Spleen (tissue), 11 donors: Measurements from ENCODE around the gene LRIG3. TPM values are rescaled to one million over a fixed set of nuclear protein-coding genes. Genes with fewer than 3 reads are reported as not detected.

Source experiments
- DNase-seq: peaks from one replicate; pipeline ENCODE4 v3.0.0-alpha.2; 2020
- H3K27ac ChIP-seq, 8 donors: fragments of 200-600 bp; sonication (generic) in 7 of 8; 1 replicate in 4 of 8; 2 replicates in 4 of 8; pipeline versions ENCODE4 v1.5.0 to v1.8.0; 2016 to 2021; ENCODE audit warnings: inconsistent platforms in 4 of 8, mild to moderate bottlenecking in 4 of 8, moderate library complexity in 1 of 8
- H3K27me3 ChIP-seq, 7 donors: fragments of 200-600 bp; sonication (generic) in 6 of 7; replicated peaks in 1 of 7; 1 replicate in 4 of 7; 2 replicates in 3 of 7; pipeline versions ENCODE4 v1.5.0 to v1.8.0; 2016 to 2021; ENCODE audit warnings: inconsistent platforms in 3 of 7, mild to moderate bottlenecking in 1 of 7
- H3K36me3 ChIP-seq, 6 donors: fragments of 200-600 bp; sonication (generic) in 5 of 6; 1 replicate in 4 of 6; 2 replicates in 2 of 6; pipeline versions ENCODE4 v1.5.0 to v1.8.0; 2016 to 2021; ENCODE audit warnings: inconsistent platforms in 2 of 6
- H3K4me1 ChIP-seq, 6 donors: fragments of 200-600 bp; sonication (generic) in 5 of 6; 1 replicate in 3 of 6; 2 replicates in 3 of 6; pipeline versions ENCODE4 v1.5.0 to v1.8.0; 2016 to 2021; ENCODE audit warnings: inconsistent platforms in 3 of 6
- H3K4me3 ChIP-seq, 8 donors: fragments of 200-600 bp; sonication (generic) in 7 of 8; 1 replicate in 4 of 8; 2 replicates in 4 of 8; pipeline versions ENCODE4 v1.5.0 to v1.8.0; 2016 to 2021; ENCODE audit warnings: inconsistent platforms in 4 of 8, mild to moderate bottlenecking in 4 of 8, moderate library complexity in 2 of 8
- H3K9me3 ChIP-seq, 8 donors: fragments of 200-600 bp; sonication (generic) in 7 of 8; 1 replicate in 4 of 8; 2 replicates in 4 of 8; pipeline versions ENCODE4 v1.5.0 to v1.8.0; 2016 to 2021; ENCODE audit warnings: inconsistent platforms in 4 of 8
- POLR2A ChIP-seq, 3 donors: fragments of 450-650 bp; IDR thresholded peaks; one replicate each; pipeline ENCODE4 v1.5.1; 2017; ENCODE audit warnings: antibody characterized with exemption in 3 of 3, mild to moderate bottlenecking in 1 of 3
- POLR2AphosphoS5 ChIP-seq, 3 donors: sonication (generic); formaldehyde crosslinking; IDR thresholded peaks; one replicate each; pipeline ENCODE4 v1.5.1; 2017; ENCODE audit warnings: antibody characterized with exemption in 3 of 3
- WGBS, 5 donors: extraction: QIAGEN DNeasy Blood & Tissue Kit in 3 of 5; methylation state at CpG; one replicate each; pipeline versions ENCODE4 v1.1.5 to v1.1.7; 2013 to 2018; 5-methylcytosine and 5-hydroxymethylcytosine counted together
- intact Hi-C: fragments of 100-400 bp; cut with DNase I; formaldehyde crosslinking; loops from one replicate; pipeline ENCODE4 v1.15.0; 2023; ENCODE audit warnings: low total_unique reads
- polyA plus RNA-seq, 3 donors: library from polyadenylated mRNA; stranded (reverse); fragments of 200-250 nt; gene quantifications; one replicate each; pipeline ENCODE4 v1.2.1, GENCODE V29; 2013
- total RNA-seq, 7 donors: library from RNA; depleted of rRNA in 3 of 7; stranded (reverse); fragments of >200 nt in 3 of 7; fragmentation: NEBNext Ultra II Directional in 4 of 7; extraction: Animal tissue kit (Norgen Biotek cat#: 25700) in 4 of 7; gene quantifications; one replicate each; pipeline versions ENCODE4 v1.1.0 to v1.2.1, GENCODE V29; 2016 to 2021
- TF ChIP-seq, protein P1 (sequence below), 11 experiments: fragments of 200-600 bp in 7 of 11; fragments of 450-650 bp in 4 of 11; sonication (generic) in 4 of 11; IDR thresholded peaks in 8 of 11; conservative IDR thresholded peaks in 3 of 11; 1 replicate in 7 of 11; 2 replicates in 4 of 11; pipeline versions ENCODE4 v1.4.0 to v1.8.0; 2016 to 2021; ENCODE audit warnings: antibody characterized with exemption in 11 of 11, inconsistent platforms in 4 of 11, mild to moderate bottlenecking in 1 of 11
- donor health status: healthy with polysubstance abuse.
- donor health status: DM: no; HTN: no; CAD: no; lungs with moderate emphysema.
- donor health status: DM: no; HTN: no; CAD: no.
- donor health status: Bipolar disorder and iron deficiency.
- donor health status: healthy.
- donor health status: DM: no; HTN: no; CAD: no.
- donor health status: DM: yes; HTN: yes; CAD: no.

The LRIG3 gene
- total and polyA plus RNA-seq, 10 donors = 1.3 to 110 (median 23.7) TPM

DNA sequence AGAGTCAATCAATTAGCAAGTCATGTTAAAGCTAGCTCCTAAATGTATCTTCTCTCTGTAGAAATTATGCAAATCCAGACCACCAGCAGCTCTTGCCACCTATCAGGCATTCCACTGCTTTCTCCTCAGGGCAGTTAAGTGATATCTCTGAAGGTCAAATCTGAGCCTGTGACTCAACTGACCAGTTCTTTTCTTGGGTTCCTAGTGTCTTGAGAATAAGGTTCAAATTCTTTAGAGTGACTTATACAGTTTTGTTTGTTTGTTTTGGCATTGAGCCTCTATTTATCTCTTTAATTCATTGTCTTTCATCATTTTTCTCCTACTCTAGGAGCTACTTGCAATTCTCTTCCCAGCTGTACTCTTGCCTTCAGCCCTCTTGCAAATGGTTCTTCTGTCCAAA, 2.5 kb upstream of the LRIG3 start:
- peaks cover 0 to 29% (median 11%) of the 10 kb centered on the region in 6 donors for H3K4me1 ChIP-seq
- H3K4me3 ChIP-seq = no peak overlapping the region
- TF ChIP-seq, protein P1, sequence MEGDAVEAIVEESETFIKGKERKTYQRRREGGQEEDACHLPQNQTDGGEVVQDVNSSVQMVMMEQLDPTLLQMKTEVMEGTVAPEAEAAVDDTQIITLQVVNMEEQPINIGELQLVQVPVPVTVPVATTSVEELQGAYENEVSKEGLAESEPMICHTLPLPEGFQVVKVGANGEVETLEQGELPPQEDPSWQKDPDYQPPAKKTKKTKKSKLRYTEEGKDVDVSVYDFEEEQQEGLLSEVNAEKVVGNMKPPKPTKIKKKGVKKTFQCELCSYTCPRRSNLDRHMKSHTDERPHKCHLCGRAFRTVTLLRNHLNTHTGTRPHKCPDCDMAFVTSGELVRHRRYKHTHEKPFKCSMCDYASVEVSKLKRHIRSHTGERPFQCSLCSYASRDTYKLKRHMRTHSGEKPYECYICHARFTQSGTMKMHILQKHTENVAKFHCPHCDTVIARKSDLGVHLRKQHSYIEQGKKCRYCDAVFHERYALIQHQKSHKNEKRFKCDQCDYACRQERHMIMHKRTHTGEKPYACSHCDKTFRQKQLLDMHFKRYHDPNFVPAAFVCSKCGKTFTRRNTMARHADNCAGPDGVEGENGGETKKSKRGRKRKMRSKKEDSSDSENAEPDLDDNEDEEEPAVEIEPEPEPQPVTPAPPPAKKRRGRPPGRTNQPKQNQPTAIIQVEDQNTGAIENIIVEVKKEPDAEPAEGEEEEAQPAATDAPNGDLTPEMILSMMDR (IDR thresholded peaks at IDR 0.05 in 8 of 11, conservative IDR thresholded peaks at IDR 0.05 in 3 of 11) = no peak
- no peak for TF ChIP-seq POLR2A (IDR thresholded peaks at IDR 0.05)
- TF ChIP-seq POLR2AphosphoS5 (IDR thresholded peaks at IDR 0.05) = no peak
- intact Hi-C loops = no loop called here
- H3K36me3 ChIP-seq = no peaks in the 10 kb centered on the region
- DNase-seq = no peak
- no peaks in the 10 kb centered on the region for H3K9me3 ChIP-seq
- H3K27ac ChIP-seq = no peak overlapping the region
- peaks cover 0 to 35% (median 12%) of the 10 kb centered on the region in 7 donors for H3K27me3 ChIP-seq

DNA sequence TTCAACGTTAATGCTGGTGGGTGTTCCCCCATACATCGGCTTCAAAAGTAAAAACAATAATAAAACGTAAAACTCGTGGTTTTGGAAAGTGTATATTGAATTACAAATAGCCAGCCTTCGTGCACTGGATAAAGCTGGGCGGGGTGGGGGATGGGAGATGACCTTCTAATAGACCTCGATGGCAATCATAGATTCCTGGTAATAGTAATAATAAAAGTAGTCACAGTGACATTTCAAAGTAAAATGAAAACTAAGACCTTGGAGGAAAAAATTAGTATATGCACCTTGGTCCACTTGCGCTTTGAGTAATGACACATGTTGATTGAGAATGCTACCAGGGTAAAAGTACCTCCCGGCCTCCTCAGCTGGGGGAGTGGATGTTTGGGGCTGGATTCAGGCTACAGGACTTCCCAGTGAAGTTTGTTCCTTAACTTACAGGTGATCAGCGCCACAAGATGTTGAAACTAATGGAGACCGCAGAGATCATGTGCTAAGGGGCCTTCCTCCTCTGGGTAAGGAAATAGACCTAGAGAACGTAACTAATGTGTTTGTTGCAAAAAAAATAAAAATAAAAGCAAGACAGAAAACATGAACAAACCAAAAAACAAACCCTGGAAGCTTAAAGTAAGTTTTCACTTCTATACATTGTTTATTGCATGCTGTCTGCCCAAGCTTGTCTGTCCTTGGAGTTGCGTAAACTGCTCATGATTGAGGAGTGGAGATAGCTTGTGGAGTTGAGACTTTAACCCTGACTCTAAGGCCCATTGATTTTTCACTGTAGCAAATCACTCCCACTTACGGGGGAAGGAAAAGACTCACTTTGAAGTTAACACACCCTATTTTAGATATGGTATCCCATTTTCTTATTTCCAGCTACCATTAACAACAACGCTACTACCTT, 907 bp upstream of the LRIG3 start:
- Histone ChIP-seq H3K4me1 (peaks cover 0 to 33% (median 11%) of the 10 kb centered on the region in 6 donors), H3K27ac (peak overlapping the region in 7 of 8 donors; percentile 75 to 93 (median 87)), H3K4me3 (peak overlapping the region in 4 of 8 donors; percentile 40 to 81 (median 70)), H3K27me3 (peaks cover 0 to 35% (median 12%) of the 10 kb centered on the region in 7 donors), H3K36me3 (no peaks in the 10 kb centered on the region), H3K9me3 (no peaks in the 10 kb centered on the region)
- intact Hi-C loops = no loop called here
- TF ChIP-seq POLR2AphosphoS5 (IDR thresholded peaks at IDR 0.05) = no peak
- TF ChIP-seq, protein P1 (IDR thresholded peaks at IDR 0.05 in 8 of 11, conservative IDR thresholded peaks at IDR 0.05 in 3 of 11) = no peak
- no peak for TF ChIP-seq POLR2A (IDR thresholded peaks at IDR 0.05)
- DNase-seq = no peak
- 46 to 50% (median 48%) methylated on average over 15 of the region's 15 CpGs for WGBS, 5 donors

DNA sequence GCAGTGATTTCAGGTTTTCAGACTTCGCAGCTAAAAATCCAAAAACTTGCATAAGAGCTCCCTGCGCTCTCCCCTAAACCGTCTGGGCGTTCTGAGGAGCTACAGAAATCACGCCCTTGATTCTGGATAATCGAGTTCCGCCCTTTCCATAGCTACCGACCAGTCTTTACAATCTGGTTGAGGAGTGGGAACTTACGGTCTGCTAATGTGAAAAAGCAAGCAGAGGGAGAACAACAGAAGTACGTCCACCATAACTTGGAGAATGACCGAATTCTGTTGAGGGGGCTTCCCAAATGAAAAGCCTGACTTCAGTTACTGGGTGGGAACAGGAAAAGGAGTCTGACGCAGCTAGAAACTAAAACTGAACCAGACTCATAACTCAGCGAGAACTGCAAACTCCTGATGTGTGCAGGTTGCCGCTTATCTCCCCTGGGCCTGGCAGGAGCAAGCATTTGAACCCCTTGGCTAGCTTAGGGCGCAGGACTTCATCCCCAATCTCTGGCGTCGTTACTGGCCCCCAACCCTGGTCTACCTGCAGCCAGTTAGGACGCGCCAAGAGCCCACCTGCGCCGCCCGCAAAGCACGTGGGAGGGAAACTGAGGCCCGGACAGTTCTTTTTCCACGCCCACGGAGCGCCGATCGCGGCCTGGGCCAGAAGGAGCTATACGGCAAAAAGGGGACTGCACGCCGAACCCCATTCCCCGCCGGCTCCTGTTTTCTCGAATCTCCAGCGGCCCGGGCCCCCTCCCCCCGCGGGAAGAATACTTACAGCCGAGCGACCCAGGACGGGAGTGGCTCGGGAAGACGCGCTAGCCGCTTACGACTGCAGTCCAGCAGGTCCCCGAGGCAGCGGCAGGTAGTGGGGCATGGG, 838 bp downstream of the LRIG3 start:
- peak overlapping the region; percentile 17 to 93 (median 86) for H3K27ac ChIP-seq
- intact Hi-C loops = no loop called here
- peak; percentile 75 for DNase-seq
- H3K9me3 ChIP-seq = no peaks in the 10 kb centered on the region
- H3K36me3 ChIP-seq = no peaks in the 10 kb centered on the region
- H3K4me1 ChIP-seq = peaks cover 0 to 39% (median 16%) of the 10 kb centered on the region in 6 donors
- 2 to 4% (median 3%) methylated on average over 27 to 50 of the region's 50 CpGs for WGBS, 5 donors
- peak overlapping the region; percentile 31 to 81 (median 62) for H3K4me3 ChIP-seq
- TF ChIP-seq POLR2AphosphoS5 (IDR thresholded peaks at IDR 0.05) (peak; percentile 1 to 50 (median 7)), POLR2A (IDR thresholded peaks at IDR 0.05) (peak in 1 of 3 donors; percentile 17)
- TF ChIP-seq, protein P1 (IDR thresholded peaks at IDR 0.05 in 8 of 11, conservative IDR thresholded peaks at IDR 0.05 in 3 of 11) = no peak
- H3K27me3 ChIP-seq = peaks cover 0 to 35% (median 12%) of the 10 kb centered on the region in 7 donors
